ENCODE results near the gene SIL1.
"Not testable (repeated sequence)": the region's sequence is repeated elsewhere in the genome, so short reads cannot be mapped to it uniquely, and the experiment has no call there.

The SIL1 gene

GRCh38 chr5:139062910-139063663, 135.1 kb downstream of the SIL1 start:
- no peak for DNase-seq

- no peak for DNase-seq
These were observed 136.3 kb downstream of the SIL1 start for GRCh38 chr5:139061856-139062255.

GRCh38 chr5:139061274-139061673, 136.9 kb downstream of the SIL1 start:
- no peak for DNase-seq

- no peak for DNase-seq
These were observed 140.0 kb downstream of the SIL1 start for GRCh38 chr5:139058121-139058520.

GRCh38 chr5:139057045-139057939, 140.9 kb downstream of the SIL1 start:
- not testable (repeated sequence) for DNase-seq

GRCh38 chr5:139052975-139053374, 145.2 kb downstream of the SIL1 start:
- DNase-seq = no peak

GRCh38 chr5:139051392-139051791, 146.8 kb downstream of the SIL1 start:
- no peak for DNase-seq

GRCh38 chr5:139050432-139050831, 147.7 kb downstream of the SIL1 start:
- no peak for DNase-seq

GRCh38 chr5:139049780-139050179, 148.4 kb downstream of the SIL1 start:
- no peak for DNase-seq

- DNase-seq = no peak
These were observed 151.6 kb downstream of the SIL1 start for GRCh38 chr5:139046551-139046950.

- DNase-seq = no peak
These were observed 154.8 kb downstream of the SIL1 start for GRCh38 chr5:139043157-139043905.

GRCh38 chr5:139040081-139040480, 158.1 kb downstream of the SIL1 start:
- no peak for DNase-seq

- no peak for DNase-seq
These were observed 159.4 kb downstream of the SIL1 start for GRCh38 chr5:139038613-139039305.

- no peak for DNase-seq
These were observed 160.4 kb downstream of the SIL1 start for GRCh38 chr5:139037732-139038131.

- not testable (repeated sequence) for DNase-seq
These were observed 161.8 kb downstream of the SIL1 start for GRCh38 chr5:139036332-139036731.

GRCh38 chr5:139027150-139027549, 171.0 kb downstream of the SIL1 start:
- DNase-seq = no peak

- DNase-seq = no peak
These were observed 172.5 kb downstream of the SIL1 start for GRCh38 chr5:139025651-139026050.

- no peak for DNase-seq
These were observed 174.9 kb downstream of the SIL1 start for GRCh38 chr5:139023286-139023685.

- no peak for DNase-seq
These were observed 175.6 kb downstream of the SIL1 start for GRCh38 chr5:139022528-139022927.

GRCh38 chr5:139021346-139021745, 176.8 kb downstream of the SIL1 start:
- DNase-seq = no peak

- DNase-seq = no peak
These were observed 178.3 kb downstream of the SIL1 start for GRCh38 chr5:139019880-139020279.

- DNase-seq = no peak
These were observed 179.0 kb downstream of the SIL1 start for GRCh38 chr5:139019211-139019610.

GRCh38 chr5:139017624-139018023, 180.5 kb downstream of the SIL1 start:
- DNase-seq = no peak

Measured in KG1 (cell line).